ENCODE data around the gene AGBL4.

Gene AGBL4

GRCh38 chr1:48808496-48808895, 1215.3 kb downstream of the AGBL4 start:
- DNase-seq = no peak

GRCh38 chr1:48807554-48808260, 1216.0 kb downstream of the AGBL4 start:
- peak; percentile 49 for DNase-seq

- DNase-seq = no peak
Observed at GRCh38 chr1:48803474-48803873, 1220.3 kb downstream of the AGBL4 start.

GRCh38 chr1:48794816-48795215, 1228.9 kb downstream of the AGBL4 start:
- DNase-seq = no peak

- DNase-seq = no peak
Observed at GRCh38 chr1:48793863-48794262, 1229.9 kb downstream of the AGBL4 start.

GRCh38 chr1:48792961-48793360, 1230.8 kb downstream of the AGBL4 start:
- no peak for DNase-seq

GRCh38 chr1:48790397-48790796, 1233.4 kb downstream of the AGBL4 start:
- no peak for DNase-seq

GRCh38 chr1:48789903-48790302, 1233.9 kb downstream of the AGBL4 start:
- no peak for DNase-seq

GRCh38 chr1:48785869-48786268, 1237.9 kb downstream of the AGBL4 start:
- DNase-seq = no peak

GRCh38 chr1:48784301-48784700, 1239.5 kb downstream of the AGBL4 start:
- no peak for DNase-seq

- DNase-seq = no peak
Observed at GRCh38 chr1:48777219-48777895, 1246.4 kb downstream of the AGBL4 start.

- DNase-seq = peak; percentile 92
Observed at GRCh38 chr1:48776393-48777218, 1247.1 kb downstream of the AGBL4 start, which contains the start of gene BEND5. Gene BEND5, minus strand, starts transcription at chr1:48776891. Its CDS starts 60 bp downstream, at chr1:48776831.

GRCh38 chr1:48775831-48776392, 1247.8 kb downstream of the AGBL4 start:
- no peak for DNase-seq

GRCh38 chr1:48773133-48773532, 1250.6 kb downstream of the AGBL4 start:
- DNase-seq = no peak

- DNase-seq = no peak
Observed at GRCh38 chr1:48772211-48772610, 1251.5 kb downstream of the AGBL4 start.

GRCh38 chr1:48771561-48771960, 1252.2 kb downstream of the AGBL4 start:
- DNase-seq = no peak

GRCh38 chr1:48767975-48768510, 1255.7 kb downstream of the AGBL4 start:
- DNase-seq = no peak

- no peak for DNase-seq
Observed at GRCh38 chr1:48765335-48765734, 1258.4 kb downstream of the AGBL4 start.

- DNase-seq = no peak
Observed at GRCh38 chr1:48761986-48762385, 1261.8 kb downstream of the AGBL4 start.

- DNase-seq = no peak
Observed at GRCh38 chr1:48761411-48761810, 1262.3 kb downstream of the AGBL4 start.

GRCh38 chr1:48760857-48761256, 1262.9 kb downstream of the AGBL4 start:
- DNase-seq = no peak

- no peak for DNase-seq
Observed at GRCh38 chr1:48758976-48759375, 1264.8 kb downstream of the AGBL4 start.

GRCh38 chr1:48757363-48757762, 1266.4 kb downstream of the AGBL4 start:
- DNase-seq = no peak
